ENCODE results near the gene ARHGAP33. TPM values are rescaled to one million over a fixed set of nuclear protein-coding genes. Genes with fewer than 3 reads are reported as not detected.

ARHGAP33 gene
- total RNA-seq, 4 donors from 2014 or later, result 3.1 to 22.6 (median 5.5) TPM

DNA sequence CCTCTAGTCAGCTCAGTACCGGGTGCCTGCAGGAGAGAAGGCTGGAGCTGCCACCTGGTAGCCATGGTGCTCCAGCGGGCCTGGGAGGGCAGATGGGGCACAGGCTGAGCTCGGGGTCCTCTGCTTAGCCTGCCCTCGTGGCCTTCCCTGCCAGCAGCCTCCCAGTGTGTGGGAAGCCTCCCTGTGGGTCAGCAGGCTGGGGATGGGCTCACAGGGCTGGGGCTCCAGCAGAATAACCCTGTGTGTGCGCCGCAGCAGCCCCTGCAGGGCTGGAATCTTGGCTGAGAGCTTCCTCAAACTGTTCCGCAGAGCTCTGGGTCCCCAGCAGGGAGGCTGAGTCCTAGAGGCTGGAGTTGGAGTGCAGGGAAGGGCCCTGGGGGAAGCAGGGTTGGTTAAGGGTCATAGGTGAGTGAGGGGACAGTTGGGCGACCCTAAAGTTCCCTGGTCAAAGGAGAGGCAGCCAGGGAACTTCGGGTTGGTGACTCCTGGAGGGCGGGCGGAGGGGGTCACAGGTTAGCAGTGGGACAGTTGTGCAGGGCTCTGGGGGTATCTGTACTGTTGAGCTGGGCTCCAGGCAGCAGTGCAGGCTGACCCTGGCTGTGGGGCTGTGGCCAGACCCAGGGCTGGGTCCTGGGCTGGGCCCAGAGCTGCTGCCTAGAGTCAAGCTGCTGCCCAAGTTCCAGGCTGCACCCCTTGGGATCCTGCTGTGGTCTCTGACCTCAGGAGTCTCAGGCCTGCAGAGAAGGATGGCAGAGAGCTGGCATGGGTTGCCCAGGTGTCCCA, 14.0 kb downstream of the ARHGAP33 start:
- TF ChIP-seq EP300 (IDR thresholded peaks at IDR 0.05) (no peak), POLR2AphosphoS5 (IDR thresholded peaks at IDR 0.05) (no peak)
- no peak overlapping the region for H3K4me3 ChIP-seq
- ATAC-seq, result no peak
- H3K9me3 ChIP-seq, result no peaks in the 10 kb centered on the region
- no peaks in the 10 kb centered on the region for H3K4me1 ChIP-seq
- peaks cover 0 to 32% of the 10 kb centered on the region in 2 donors for H3K36me3 ChIP-seq
- H3K27me3 ChIP-seq, result peaks cover 29% of the 10 kb centered on the region
- H3K27ac ChIP-seq, result no peak overlapping the region
- 88% methylated on average over 4 of the region's 11 CpGs; no CpG with 5 or more reads in 1 of the 2 donors for WGBS, 2 donors (ENCODE audit: low coverage in 1 of 2)

DNA sequence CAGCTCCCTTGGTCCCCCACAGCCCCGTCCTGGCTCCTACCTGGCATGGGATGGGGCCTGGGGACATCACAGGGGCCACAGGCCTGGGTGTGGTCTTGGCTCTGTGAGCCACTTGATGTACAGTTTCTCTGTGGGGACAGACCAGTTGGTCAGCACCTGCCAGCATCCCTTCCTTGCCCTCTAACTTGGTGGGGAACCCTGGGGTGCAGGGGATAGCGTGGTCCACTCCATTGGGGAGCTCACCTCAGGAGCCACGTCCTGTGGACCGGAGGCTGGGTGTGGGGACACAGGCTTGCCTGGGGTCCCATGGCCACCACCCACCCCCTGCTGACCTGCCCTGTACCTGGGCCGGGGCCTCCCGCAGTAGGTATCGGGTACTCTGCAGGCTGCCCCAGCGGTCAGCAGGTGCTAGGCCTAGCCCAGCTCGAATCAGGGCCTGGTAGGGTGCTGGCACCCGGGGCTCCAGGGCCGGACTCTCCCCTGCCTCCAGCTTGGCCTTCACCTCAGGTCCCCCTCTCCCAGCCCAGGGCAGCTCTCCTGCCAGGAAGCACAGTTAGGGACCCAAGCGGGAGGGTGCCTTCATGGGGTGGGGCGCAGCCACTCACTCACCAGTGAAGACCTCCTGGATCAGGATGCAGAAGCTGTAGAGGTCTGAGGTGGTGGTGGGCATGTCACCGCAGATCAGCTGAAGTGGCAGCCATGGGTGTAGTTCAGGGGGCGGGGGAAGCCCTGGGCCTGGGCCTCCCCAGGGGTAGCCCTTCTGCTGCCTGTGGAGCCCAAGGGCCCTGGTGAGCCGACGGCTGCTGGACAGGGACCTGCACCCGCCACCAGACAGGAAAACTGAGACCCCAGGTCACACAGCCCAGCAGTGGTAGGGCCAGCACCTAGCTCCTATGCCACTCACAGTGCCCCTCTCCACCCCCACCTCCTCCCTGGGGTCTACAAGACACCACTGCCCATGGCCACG, 14.9 kb downstream of the ARHGAP33 start:
- TF ChIP-seq, protein P1, sequence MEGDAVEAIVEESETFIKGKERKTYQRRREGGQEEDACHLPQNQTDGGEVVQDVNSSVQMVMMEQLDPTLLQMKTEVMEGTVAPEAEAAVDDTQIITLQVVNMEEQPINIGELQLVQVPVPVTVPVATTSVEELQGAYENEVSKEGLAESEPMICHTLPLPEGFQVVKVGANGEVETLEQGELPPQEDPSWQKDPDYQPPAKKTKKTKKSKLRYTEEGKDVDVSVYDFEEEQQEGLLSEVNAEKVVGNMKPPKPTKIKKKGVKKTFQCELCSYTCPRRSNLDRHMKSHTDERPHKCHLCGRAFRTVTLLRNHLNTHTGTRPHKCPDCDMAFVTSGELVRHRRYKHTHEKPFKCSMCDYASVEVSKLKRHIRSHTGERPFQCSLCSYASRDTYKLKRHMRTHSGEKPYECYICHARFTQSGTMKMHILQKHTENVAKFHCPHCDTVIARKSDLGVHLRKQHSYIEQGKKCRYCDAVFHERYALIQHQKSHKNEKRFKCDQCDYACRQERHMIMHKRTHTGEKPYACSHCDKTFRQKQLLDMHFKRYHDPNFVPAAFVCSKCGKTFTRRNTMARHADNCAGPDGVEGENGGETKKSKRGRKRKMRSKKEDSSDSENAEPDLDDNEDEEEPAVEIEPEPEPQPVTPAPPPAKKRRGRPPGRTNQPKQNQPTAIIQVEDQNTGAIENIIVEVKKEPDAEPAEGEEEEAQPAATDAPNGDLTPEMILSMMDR (IDR thresholded peaks at IDR 0.05), result no peak
- TF ChIP-seq POLR2AphosphoS5 (IDR thresholded peaks at IDR 0.05) (no peak), POLR2A (IDR thresholded peaks at IDR 0.05) (no peak), EP300 (IDR thresholded peaks at IDR 0.05) (no peak)
- Histone ChIP-seq H3K27ac (no peak overlapping the region), H3K4me3 (no peak overlapping the region), H3K36me3 (peaks cover 0 to 23% of the 10 kb centered on the region in 2 donors), H3K9me3 (no peaks in the 10 kb centered on the region), H3K4me1 (no peaks in the 10 kb centered on the region), H3K27me3 (peaks cover 31% of the 10 kb centered on the region)
- no CpG with 5 or more reads among the region's 19 CpGs for WGBS, 2 donors (ENCODE audit: low coverage in 1 of 2)
- no peak for ATAC-seq

DNA sequence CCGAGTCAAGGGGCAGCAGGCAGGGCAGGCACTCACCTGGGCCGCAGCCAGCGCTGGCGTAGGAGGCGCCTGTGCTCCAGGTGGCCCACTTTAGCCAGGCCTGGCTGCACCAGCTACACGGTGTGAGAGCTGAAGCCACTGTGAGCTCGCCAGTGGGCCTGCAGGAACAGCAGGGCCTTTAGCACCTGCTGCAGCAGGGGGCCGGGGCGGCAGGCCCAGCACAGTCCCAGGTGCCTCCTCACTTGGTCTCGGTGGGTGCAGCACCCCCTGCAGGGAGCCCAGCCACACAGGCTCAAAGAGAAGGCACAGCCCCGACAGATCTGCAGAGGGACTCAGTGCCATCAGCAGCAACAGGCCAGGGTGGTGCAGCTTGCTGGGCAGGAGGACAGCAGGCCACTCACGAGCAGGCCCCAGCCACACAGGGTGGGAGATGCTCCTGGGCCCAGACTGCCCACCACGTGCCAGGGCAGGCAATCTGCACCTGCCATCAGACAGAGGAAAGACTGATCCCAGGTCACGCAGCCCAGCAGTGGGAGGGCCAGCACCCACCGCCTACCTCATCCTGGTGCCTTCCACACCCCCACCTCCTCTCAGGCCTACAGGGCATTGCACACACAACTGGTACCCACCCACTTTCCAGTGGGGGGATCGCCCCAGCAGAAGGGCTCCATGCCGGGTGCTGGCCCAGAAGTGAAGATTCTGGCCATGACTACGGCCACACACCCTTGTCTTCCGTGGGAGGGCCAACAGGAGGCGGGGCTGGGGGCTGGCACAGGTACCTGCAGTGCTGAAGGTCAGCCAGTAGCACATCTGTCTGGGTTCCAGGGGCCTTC, 15.8 kb downstream of the ARHGAP33 start:
- H3K27ac ChIP-seq, result no peak overlapping the region
- ATAC-seq, result no peak
- peaks cover 39% of the 10 kb centered on the region for H3K27me3 ChIP-seq
- no peaks in the 10 kb centered on the region for H3K9me3 ChIP-seq
- 20 to 50% methylated on average over 1 to 2 of the region's 20 CpGs for WGBS, 2 donors (ENCODE audit: low coverage in 1 of 2)
- H3K36me3 ChIP-seq, result peaks cover 0 to 14% of the 10 kb centered on the region in 2 donors
- no peaks in the 10 kb centered on the region for H3K4me1 ChIP-seq
- H3K4me3 ChIP-seq, result no peak overlapping the region
- TF ChIP-seq POLR2AphosphoS5 (IDR thresholded peaks at IDR 0.05) (no peak), POLR2A (IDR thresholded peaks at IDR 0.05) (no peak)

DNA sequence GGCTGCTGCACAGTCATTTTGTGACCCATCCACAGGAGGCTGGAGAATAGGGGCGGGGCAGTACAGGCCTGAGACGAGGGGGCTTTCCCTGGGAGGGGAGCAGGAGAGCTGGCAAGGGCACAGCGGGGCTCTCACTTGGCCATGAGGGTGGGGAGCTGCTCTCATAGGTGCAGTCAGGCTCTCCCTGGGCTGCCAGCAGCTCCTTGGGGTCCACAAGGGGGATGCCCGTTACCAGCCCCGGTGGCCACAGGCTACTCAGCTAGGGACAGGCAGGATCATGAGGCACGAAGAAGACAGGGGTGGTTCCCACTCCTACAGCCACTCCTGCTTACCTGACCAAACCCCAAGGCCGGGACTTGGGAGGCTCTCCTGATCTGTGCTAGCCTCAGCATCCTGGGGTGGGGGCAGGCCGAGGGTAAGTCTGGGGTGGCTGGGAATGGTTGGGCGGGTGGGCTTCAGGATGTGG, 16.5 kb downstream of the ARHGAP33 start:
- Histone ChIP-seq H3K9me3 (no peaks in the 10 kb centered on the region), H3K27ac (no peak overlapping the region), H3K36me3 (peaks cover 0 to 9% of the 10 kb centered on the region in 2 donors), H3K4me3 (no peak overlapping the region), H3K4me1 (no peaks in the 10 kb centered on the region), H3K27me3 (peaks cover 45% of the 10 kb centered on the region)
- ATAC-seq, result no peak
- WGBS, 2 donors (ENCODE audit: low coverage in 1 of 2), result no CpG with 5 or more reads among the region's 9 CpGs
- TF ChIP-seq POLR2AphosphoS5 (IDR thresholded peaks at IDR 0.05), result no peak
- TF ChIP-seq EP300 (IDR thresholded peaks at IDR 0.05), result no peak
- no peak for TF ChIP-seq POLR2A (IDR thresholded peaks at IDR 0.05)
- TF ChIP-seq, protein P1 (IDR thresholded peaks at IDR 0.05), result no peak

DNA sequence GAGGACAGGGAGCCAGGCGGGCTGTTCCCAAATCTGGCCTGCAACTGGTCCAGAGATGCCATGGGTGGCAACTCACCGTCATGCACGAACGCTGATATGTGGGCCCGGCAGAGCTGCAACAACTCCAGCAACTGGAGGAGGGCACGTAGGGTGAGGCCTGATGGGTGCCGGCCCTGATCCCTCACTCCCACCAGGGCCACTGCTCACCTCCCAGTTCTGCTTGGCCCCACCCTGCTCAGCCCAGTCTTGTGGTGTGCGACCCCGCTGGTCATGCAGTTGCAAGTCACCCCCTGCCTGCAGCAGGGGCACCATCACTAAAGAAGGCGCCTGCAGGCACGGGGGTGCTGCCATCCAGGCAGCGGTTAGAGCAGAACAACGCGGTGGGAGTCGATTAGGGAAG, 16.9 kb downstream of the ARHGAP33 start:
- 72 to 80% methylated on average over 3 to 6 of the region's 15 CpGs for WGBS, 2 donors (ENCODE audit: low coverage in 1 of 2)

More for the DNA sequence above, 16.9 kb downstream of the ARHGAP33 start:
- no peak for TF ChIP-seq EP300 (IDR thresholded peaks at IDR 0.05)
- no peak for TF ChIP-seq POLR2A (IDR thresholded peaks at IDR 0.05)
- TF ChIP-seq, protein P1 (IDR thresholded peaks at IDR 0.05), result no peak
- TF ChIP-seq POLR2AphosphoS5 (IDR thresholded peaks at IDR 0.05), result no peak
- Histone ChIP-seq H3K4me3 (no peak overlapping the region), H3K4me1 (peaks cover 0 to 2% (median 0%) of the 10 kb centered on the region in 3 donors), H3K27ac (no peak overlapping the region), H3K9me3 (no peaks in the 10 kb centered on the region), H3K36me3 (peaks cover 0 to 4% of the 10 kb centered on the region in 2 donors), H3K27me3 (peaks cover 50% of the 10 kb centered on the region)
- no peak for ATAC-seq
